Endothelial cell of umbilical vein (primary cell): ENCODE data around the gene KCTD2. TPM values are rescaled to one million over a fixed set of nuclear protein-coding genes. Genes with fewer than 3 reads are reported as not detected.

ENCODE experiments used
- BruUV-seq: library from RNA; stranded (reverse); fragments of 400-500 nt; replicated peaks from 2 replicates; lab custom pipeline; 2021; lab: Mats Ljungman, UMichigan
- CTCF ChIA-PET: fragments of 300-600, 350-600 bp; sonication (Branson Sonifier 250); formaldehyde crosslinking; loops from one replicate; lab custom pipeline; 2021; ENCODE audit warnings: antibody characterized with exemption, inconsistent platforms; lab: Charles Lee
- POLR2A ChIA-PET: fragments of 300-600, 350-600 bp; sonication (Branson Sonifier 250); formaldehyde crosslinking; loops from one replicate; lab custom pipeline; 2021; ENCODE audit warnings: antibody characterized with exemption, inconsistent platforms; lab: Charles Lee
- DNase-seq: peaks from one replicate; pipeline ENCODE4 v3.0.0-alpha.2; 2011; ENCODE audit warnings: low read depth, low spot score
- FAIRE-seq: peaks from 2 replicates; lab custom pipeline; 2011; peaks lifted over from hg19 to GRCh38; lab: Jason Lieb, UNC
- H2AFZ ChIP-seq: 2 replicates; pipeline ENCODE4 v1.6.0; 2012; ENCODE audit warnings: low read depth, low read length, control low read depth, inconsistent platforms
- H3K27ac ChIP-seq: 2 replicates; pipeline ENCODE4 v1.5.1; 2011; ENCODE audit warnings: low read depth, mild to moderate bottlenecking, control low read depth, low read length, moderate library complexity; ENCODE audit not compliant: insufficient read depth
- H3K27me3 ChIP-seq, 2 experiments: 2 replicates each; pipeline versions ENCODE4 v1.6.0 to v1.6.1; 2011; ENCODE audit warnings: low read length in 2 of 2, mixed read lengths in 1 of 2; ENCODE audit not compliant: control insufficient read depth in 2 of 2, insufficient read depth in 2 of 2
- H3K36me3 ChIP-seq, 2 experiments: 2 replicates in 1 of 2; 3 replicates in 1 of 2; pipeline ENCODE4 v1.5.1; 2011; ENCODE audit warnings: low read length in 2 of 2, mild to moderate bottlenecking in 1 of 2, moderate library complexity in 1 of 2; ENCODE audit not compliant: control insufficient read depth in 2 of 2, insufficient read depth in 2 of 2; ENCODE audit errors: extremely low read depth in 1 of 2
- H3K4me1 ChIP-seq: 3 replicates; pipeline ENCODE4 v1.5.1; 2011; ENCODE audit warnings: mild to moderate bottlenecking, low read length; ENCODE audit not compliant: control insufficient read depth, insufficient read depth; ENCODE audit errors: extremely low read depth
- H3K4me2 ChIP-seq: 2 replicates; pipeline ENCODE4 v1.6.1; 2011; ENCODE audit warnings: low read length, control low read depth, mixed read lengths; ENCODE audit not compliant: insufficient read depth
- H3K4me3 ChIP-seq, 3 experiments: fragments of 200-600 bp in 1 of 3; sonication (generic), shearing (Covaris generic) in 1 of 3; replicated peaks in 1 of 3; 2 replicates each; pipeline ENCODE4 v1.5.1; 2011 to 2016; ENCODE audit warnings: control low read depth in 3 of 3, low read length in 3 of 3, mild to moderate bottlenecking in 2 of 3, inconsistent platforms in 1 of 3, low read depth in 1 of 3, moderate library complexity in 1 of 3; ENCODE audit not compliant: insufficient read depth in 1 of 3
- H3K79me2 ChIP-seq: 2 replicates; pipeline ENCODE4 v1.6.0; 2012; ENCODE audit warnings: low read length, inconsistent platforms; ENCODE audit not compliant: control insufficient read depth, insufficient read depth
- H3K9ac ChIP-seq: replicated peaks from 2 replicates; pipeline ENCODE3; 2011; ENCODE audit warnings: low read length, control low read depth; ENCODE audit not compliant: insufficient read depth; ENCODE audit errors: extremely low read depth
- H3K9me1 ChIP-seq: replicated peaks from 3 replicates; pipeline ENCODE4 v1.6.0; 2011; ENCODE audit warnings: mild to moderate bottlenecking, low read length; ENCODE audit not compliant: control insufficient read depth, insufficient read depth; ENCODE audit errors: extremely low read depth
- H3K9me3 ChIP-seq: replicated peaks from 2 replicates; pipeline ENCODE4 v1.5.1; 2012; ENCODE audit warnings: low read length, inconsistent platforms; ENCODE audit not compliant: control insufficient read depth, insufficient read depth
- H4K20me1 ChIP-seq: replicated peaks from 2 replicates; pipeline ENCODE3; 2011; ENCODE audit warnings: mild to moderate bottlenecking, low read length; ENCODE audit not compliant: control insufficient read depth, insufficient read depth; ENCODE audit errors: extremely low read depth
- FOS ChIP-seq: IDR thresholded peaks from 2 replicates; pipeline ENCODE4 v1.6.1; 2011; ENCODE audit warnings: mild to moderate bottlenecking, low read length, moderate library complexity, borderline replicate concordance; ENCODE audit not compliant: insufficient read depth
- GATA2 ChIP-seq: IDR thresholded peaks from 2 replicates; pipeline ENCODE4 v1.7.0; 2011; ENCODE audit warnings: low read depth, mild to moderate bottlenecking, moderate library complexity, mixed read lengths, low read length; ENCODE audit not compliant: insufficient read length, insufficient read depth
- JUN ChIP-seq: IDR thresholded peaks from 2 replicates; pipeline ENCODE4 v1.6.1; 2011; ENCODE audit warnings: borderline replicate concordance, low read depth; ENCODE audit not compliant: insufficient read length, insufficient read depth
- MYC ChIP-seq: IDR thresholded peaks from one replicate; pipeline ENCODE4 v1.6.1; 2011; ENCODE audit warnings: mild to moderate bottlenecking, low read depth, low read length
- POLR2A ChIP-seq: IDR thresholded peaks from 2 replicates; pipeline ENCODE4 v1.6.1; 2012; ENCODE audit warnings: low read depth, mild to moderate bottlenecking, control low read depth, low read length
- POLR2AphosphoS5 ChIP-seq: IDR thresholded peaks from 2 replicates; pipeline ENCODE4 v1.6.1; 2012; ENCODE audit warnings: low read depth, mild to moderate bottlenecking, control low read depth, low read length, moderate library complexity; ENCODE audit not compliant: insufficient read depth
- dilution Hi-C: fragments of 300-500 bp; cut with MboI; formaldehyde crosslinking; loops from one replicate; pipeline ENCODE4 v1.15.0; 2019; ENCODE audit warnings: low sequenced_read_pairs; ENCODE audit not compliant: extremely low pct_ligation_motif_present
- intact Hi-C: fragments of 100-400 bp; cut with micrococcal nuclease; formaldehyde crosslinking; loops from one replicate; pipeline ENCODE4 v1.10.0; 2022
- polyA plus RNA-seq, 4 experiments: library from polyadenylated mRNA; depleted of rRNA in 3 of 4; stranded (reverse) in 3 of 4; unstranded in 1 of 4; fragments of >200 nt; gene quantifications; 2 replicates each; pipeline versions ENCODE4 v1.2.1 to v1.2.3, GENCODE V29; 2011 to 2012; ENCODE audit warnings: missing spikeins in 1 of 4
- total RNA-seq: library from RNA; stranded (reverse); gene quantifications from 2 replicates; pipeline ENCODE4 v1.2.3, GENCODE V29; 2021
- TF ChIP-seq, protein P1 (sequence below): IDR thresholded peaks from 2 replicates; pipeline ENCODE4 v1.6.1; 2011; ENCODE audit not compliant: insufficient read depth, insufficient read length
- TF ChIP-seq, protein P2 (sequence below), 2 donors: IDR thresholded peaks; 1 replicate in 1 of 2; 2 replicates in 1 of 2; pipeline ENCODE4 v1.5.1; 2011; ENCODE audit warnings: low read length in 2 of 2, mild to moderate bottlenecking in 2 of 2, moderate library complexity in 2 of 2, control low read depth in 1 of 2, inconsistent platforms in 1 of 2, low read depth in 1 of 2; ENCODE audit not compliant: insufficient read depth in 1 of 2; ENCODE audit errors: extremely low read depth in 1 of 2

Gene KCTD2
- total and polyA plus RNA-seq, 2 donors (not counting 3 experiments of a cell fraction or from before 2014, with no cell fraction given): 23.2 to 24.8 TPM

DNA sequence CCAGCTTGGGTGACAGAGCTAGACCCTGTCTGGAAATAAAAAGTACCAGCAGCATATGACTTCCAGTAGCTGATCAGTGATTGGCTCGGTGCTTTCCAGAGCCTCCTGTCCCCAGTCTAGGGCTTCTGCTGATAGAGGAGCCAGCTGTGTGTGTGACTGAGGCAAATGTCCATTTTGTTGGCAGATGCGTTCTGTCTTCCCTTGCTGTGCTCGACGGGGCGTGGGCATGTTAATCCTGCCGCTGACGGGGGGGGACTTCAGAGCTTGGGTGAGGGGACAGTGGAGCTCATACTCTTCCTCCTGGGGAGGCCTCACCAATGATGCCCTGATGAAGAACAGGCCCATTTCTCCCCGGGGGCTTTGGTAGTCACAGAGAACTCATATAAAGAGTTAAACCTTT lies 14.6 kb downstream of the KCTD2 start:
- DNase-seq: no peak
- dilution Hi-C loops (no loop called here), intact Hi-C loops (no loop called here)
- CTCF ChIA-PET: interaction anchor here (1.0 to 6.1 kb wide), 5 partner anchors 12 to 53 kb away, joined by 3 to 80 read pairs (median 13); no protein-coding TSS in a partner anchor
- H3K27me3 ChIP-seq: no peaks in the 10 kb centered on the region
- no peak overlapping the region for H3K9ac ChIP-seq
- H3K4me1 ChIP-seq: peaks cover 6% of the 10 kb centered on the region
- H3K36me3 ChIP-seq: peaks cover 8 to 29% of the 10 kb centered on the region in 2 experiments
- POLR2A ChIA-PET: interaction anchor here (0.9 kb wide), 1 partner anchor 26 kb away, joined by 3 read pairs; the partner anchor contains the start of gene SLC16A5
- H3K4me2 ChIP-seq: no peak overlapping the region
- TF ChIP-seq, protein P1, sequence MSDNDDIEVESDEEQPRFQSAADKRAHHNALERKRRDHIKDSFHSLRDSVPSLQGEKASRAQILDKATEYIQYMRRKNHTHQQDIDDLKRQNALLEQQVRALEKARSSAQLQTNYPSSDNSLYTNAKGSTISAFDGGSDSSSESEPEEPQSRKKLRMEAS: no peak
- TF ChIP-seq JUN (no peak), MYC (no peak), POLR2AphosphoS5 (no peak), GATA2 (no peak), POLR2A (no peak), FOS (no peak)
- TF ChIP-seq, protein P2, sequence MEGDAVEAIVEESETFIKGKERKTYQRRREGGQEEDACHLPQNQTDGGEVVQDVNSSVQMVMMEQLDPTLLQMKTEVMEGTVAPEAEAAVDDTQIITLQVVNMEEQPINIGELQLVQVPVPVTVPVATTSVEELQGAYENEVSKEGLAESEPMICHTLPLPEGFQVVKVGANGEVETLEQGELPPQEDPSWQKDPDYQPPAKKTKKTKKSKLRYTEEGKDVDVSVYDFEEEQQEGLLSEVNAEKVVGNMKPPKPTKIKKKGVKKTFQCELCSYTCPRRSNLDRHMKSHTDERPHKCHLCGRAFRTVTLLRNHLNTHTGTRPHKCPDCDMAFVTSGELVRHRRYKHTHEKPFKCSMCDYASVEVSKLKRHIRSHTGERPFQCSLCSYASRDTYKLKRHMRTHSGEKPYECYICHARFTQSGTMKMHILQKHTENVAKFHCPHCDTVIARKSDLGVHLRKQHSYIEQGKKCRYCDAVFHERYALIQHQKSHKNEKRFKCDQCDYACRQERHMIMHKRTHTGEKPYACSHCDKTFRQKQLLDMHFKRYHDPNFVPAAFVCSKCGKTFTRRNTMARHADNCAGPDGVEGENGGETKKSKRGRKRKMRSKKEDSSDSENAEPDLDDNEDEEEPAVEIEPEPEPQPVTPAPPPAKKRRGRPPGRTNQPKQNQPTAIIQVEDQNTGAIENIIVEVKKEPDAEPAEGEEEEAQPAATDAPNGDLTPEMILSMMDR (IDR thresholded peaks at IDR 0.05; ENCODE audit: extremely low read depth in 1 of 2, insufficient read depth in 1 of 2, low read depth in 1 of 2, low read length in 2 of 2): no peak
- no peak overlapping the region for H2AFZ ChIP-seq
- no peak overlapping the region for H3K27ac ChIP-seq
- FAIRE-seq: no peak
- no peaks in the 10 kb centered on the region for H3K9me1 ChIP-seq
- H3K4me3 ChIP-seq: no peak overlapping the region
- BruUV-seq: no TSS peak
- H3K9me3 ChIP-seq: no peaks in the 10 kb centered on the region
- H3K79me2 ChIP-seq: no peaks in the 10 kb centered on the region
- no peaks in the 10 kb centered on the region for H4K20me1 ChIP-seq
